Vagina (tissue), 2 donors: ENCODE measurements around the gene ATMIN.

Experiments used
- POLR2A ChIP-seq, 2 donors: fragments of 450-650 bp; IDR thresholded peaks; one replicate each; pipeline ENCODE4 v1.6.1; 2017; ENCODE audit warnings: antibody characterized with exemption in 2 of 2, mild to moderate bottlenecking in 2 of 2, moderate library complexity in 2 of 2
- TF ChIP-seq, protein P1 (sequence below), 3 experiments: fragments of 450-650 bp in 2 of 3; fragments of 200-600 bp in 1 of 3; sonication (generic) in 1 of 3; IDR thresholded peaks; one replicate each; pipeline ENCODE4 v1.5.1; 2017 to 2019; ENCODE audit warnings: antibody characterized with exemption in 3 of 3, mild to moderate bottlenecking in 2 of 3, moderate library complexity in 2 of 3

DNA sequence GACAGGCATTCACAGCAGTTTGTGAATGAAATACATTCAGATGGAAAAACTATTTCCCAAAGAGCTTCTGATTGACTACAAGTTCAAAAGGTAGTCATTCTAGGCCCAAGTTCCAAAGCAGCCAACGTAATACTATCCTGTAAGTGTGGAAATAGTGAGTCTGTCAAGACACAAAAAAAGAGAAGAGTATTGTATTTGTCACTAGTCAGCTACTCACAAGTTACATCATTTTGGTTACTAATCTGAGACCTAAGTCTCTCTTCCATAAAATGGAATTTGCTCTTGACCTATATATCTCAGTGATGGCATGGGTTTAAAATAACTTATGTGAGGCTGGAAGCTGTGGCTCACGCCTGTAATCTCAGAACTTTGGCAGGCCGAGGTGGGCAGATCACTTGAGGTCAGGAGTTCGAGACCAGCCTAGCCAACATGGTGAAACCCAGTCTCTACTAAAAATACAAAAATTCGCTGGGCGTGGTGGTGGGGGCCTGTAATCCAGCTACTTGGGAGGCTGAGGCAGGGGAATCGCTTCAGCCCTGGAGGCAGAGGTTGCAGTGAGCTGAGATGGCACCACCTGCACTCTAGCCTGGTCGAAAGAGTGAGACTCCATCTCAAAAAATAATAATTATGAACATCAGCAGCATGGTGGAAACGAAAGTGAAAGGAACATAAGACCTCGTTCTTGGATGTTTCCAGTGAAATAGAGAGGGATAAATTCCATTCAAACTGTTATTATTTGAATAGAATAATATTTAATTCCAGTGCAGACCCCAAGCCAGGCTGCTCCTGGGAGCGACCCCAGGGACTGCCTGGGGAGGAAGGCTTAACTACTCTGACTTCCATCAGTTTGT is 31.8 kb upstream of the ATMIN start:
- TF ChIP-seq, protein P1, sequence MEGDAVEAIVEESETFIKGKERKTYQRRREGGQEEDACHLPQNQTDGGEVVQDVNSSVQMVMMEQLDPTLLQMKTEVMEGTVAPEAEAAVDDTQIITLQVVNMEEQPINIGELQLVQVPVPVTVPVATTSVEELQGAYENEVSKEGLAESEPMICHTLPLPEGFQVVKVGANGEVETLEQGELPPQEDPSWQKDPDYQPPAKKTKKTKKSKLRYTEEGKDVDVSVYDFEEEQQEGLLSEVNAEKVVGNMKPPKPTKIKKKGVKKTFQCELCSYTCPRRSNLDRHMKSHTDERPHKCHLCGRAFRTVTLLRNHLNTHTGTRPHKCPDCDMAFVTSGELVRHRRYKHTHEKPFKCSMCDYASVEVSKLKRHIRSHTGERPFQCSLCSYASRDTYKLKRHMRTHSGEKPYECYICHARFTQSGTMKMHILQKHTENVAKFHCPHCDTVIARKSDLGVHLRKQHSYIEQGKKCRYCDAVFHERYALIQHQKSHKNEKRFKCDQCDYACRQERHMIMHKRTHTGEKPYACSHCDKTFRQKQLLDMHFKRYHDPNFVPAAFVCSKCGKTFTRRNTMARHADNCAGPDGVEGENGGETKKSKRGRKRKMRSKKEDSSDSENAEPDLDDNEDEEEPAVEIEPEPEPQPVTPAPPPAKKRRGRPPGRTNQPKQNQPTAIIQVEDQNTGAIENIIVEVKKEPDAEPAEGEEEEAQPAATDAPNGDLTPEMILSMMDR (IDR thresholded peaks at IDR 0.05) = no peak
- no peak for TF ChIP-seq POLR2A (IDR thresholded peaks at IDR 0.05)
